GM12878 (cell line): ENCODE measurements around the gene DNAH8. TPM values are rescaled to one million over a fixed set of nuclear protein-coding genes. Genes with fewer than 3 reads are reported as not detected.

ENCODE experiments used
- ATAC-seq: fragments of 200-7000 bp; cut with Tn5 transposase; 3 replicates; pipeline ENCODE4 v1.9.1; 2020; ENCODE audit warnings: mild to moderate bottlenecking, moderate library complexity
- BruUV-seq: library from RNA; stranded (reverse); fragments of 400-500 nt; replicated peaks from 2 replicates; lab custom pipeline; 2021; lab: Mats Ljungman, UMichigan
- CTCF ChIA-PET: fragments of 300-600 bp; sonication (Branson Sonifier 250); formaldehyde crosslinking; extraction: SDS; loops from one replicate; lab custom pipeline; 2021; ENCODE audit warnings: inconsistent platforms; lab: Yijun Ruan, JAX
- POLR2A ChIA-PET: fragments of 350-600 bp; formaldehyde crosslinking; extraction: SDS; loops from one replicate; lab custom pipeline; 2021; ENCODE audit warnings: inconsistent platforms; lab: Charles Lee
- RAD21 ChIA-PET: fragments of 300-600 bp; sonication (Branson Sonifier 250); formaldehyde crosslinking; loops from one replicate; lab custom pipeline; 2023; ENCODE audit warnings: antibody characterized with exemption; ENCODE audit not compliant: unreplicated experiment; lab: Charles Lee
- SMC1A ChIA-PET: fragments of 300-600 bp; sonication (Branson Sonifier 250); formaldehyde crosslinking; loops from one replicate; lab custom pipeline; 2023; ENCODE audit not compliant: unreplicated experiment, uncharacterized antibody; lab: Charles Lee
- DNase-seq: peaks from one replicate; pipeline ENCODE4 v3.0.0-alpha.2; 2011; ENCODE audit warnings: low read depth, low spot score
- FAIRE-seq: peaks from 3 replicates; lab custom pipeline; 2011; peaks lifted over from hg19 to GRCh38; lab: Jason Lieb, UNC
- H2AFZ ChIP-seq: 2 replicates; pipeline ENCODE4 v1.6.0; 2011; ENCODE audit warnings: low read depth, low read length, control low read depth; ENCODE audit not compliant: control insufficient read depth
- H3K27ac ChIP-seq: 2 replicates; pipeline ENCODE4 v1.5.1; 2011; ENCODE audit warnings: control low read depth; ENCODE audit not compliant: control insufficient read depth, insufficient read depth
- H3K27me3 ChIP-seq, 2 experiments: replicated peaks in 1 of 2; 2 replicates each; pipeline versions ENCODE4 v1.6.0 to v1.6.1; 2011; ENCODE audit warnings: low read length in 1 of 2; ENCODE audit not compliant: control insufficient read depth in 2 of 2, insufficient read depth in 2 of 2
- H3K36me3 ChIP-seq, 2 experiments: 2 replicates each; pipeline ENCODE4 v1.5.1; 2011; ENCODE audit warnings: low read length in 1 of 2; ENCODE audit not compliant: control insufficient read depth in 2 of 2, insufficient read depth in 2 of 2
- H3K4me1 ChIP-seq: 2 replicates; pipeline ENCODE4 v1.6.1; 2011; ENCODE audit warnings: mild to moderate bottlenecking, low read length, moderate library complexity, mixed read lengths; ENCODE audit not compliant: control insufficient read depth, insufficient read depth
- H3K4me2 ChIP-seq: 2 replicates; pipeline ENCODE4 v1.6.0; 2011; ENCODE audit warnings: control low read depth; ENCODE audit not compliant: control insufficient read depth, insufficient read depth
- H3K4me3 ChIP-seq: fragments of 200-600 bp; sonication (generic); 2 replicates; pipeline ENCODE4 v1.5.1; 2016
- H3K79me2 ChIP-seq: 2 replicates; pipeline ENCODE4 v1.6.0; 2011; ENCODE audit warnings: low read length; ENCODE audit not compliant: control insufficient read depth, insufficient read depth
- H3K9ac ChIP-seq: 2 replicates; pipeline ENCODE4 v1.8.0; 2011; ENCODE audit warnings: low read length, control low read depth, mixed read lengths; ENCODE audit not compliant: control insufficient read depth, insufficient read depth
- H3K9me3 ChIP-seq: replicated peaks from 3 replicates; pipeline ENCODE4 v1.5.1; 2011; ENCODE audit warnings: mild to moderate bottlenecking, low read length; ENCODE audit not compliant: control insufficient read depth, insufficient read depth
- H4K20me1 ChIP-seq: 2 replicates; pipeline ENCODE4 v1.6.0; 2011; ENCODE audit not compliant: control insufficient read depth, insufficient read depth
- BCL11A ChIP-seq: IDR thresholded peaks from 2 replicates; pipeline ENCODE4 v1.6.1; 2011; ENCODE audit warnings: low read depth, low read length
- CBX5 ChIP-seq: sonication (generic); IDR thresholded peaks from 2 replicates; pipeline ENCODE4 v1.6.1; 2016; ENCODE audit warnings: low read depth, moderate library complexity, mild to moderate bottlenecking, inconsistent platforms
- MEF2A ChIP-seq: IDR thresholded peaks from 2 replicates; pipeline ENCODE4 v1.6.1; 2011; ENCODE audit warnings: low read depth, mild to moderate bottlenecking, low read length, moderate library complexity; ENCODE audit not compliant: insufficient read depth
- NBN ChIP-seq: fragments of 450-650 bp; IDR thresholded peaks from 2 replicates; pipeline ENCODE4 v1.6.1; 2016
- NFIC ChIP-seq: IDR thresholded peaks from 2 replicates; pipeline ENCODE4 v1.6.1; 2012; ENCODE audit warnings: low read depth, mild to moderate bottlenecking, inconsistent platforms, low read length, moderate library complexity
- NFYB ChIP-seq: IDR thresholded peaks from 2 replicates; pipeline ENCODE4 v1.6.1; 2011; ENCODE audit warnings: low read depth, mild to moderate bottlenecking, low read length, improper control_type of control experiment, moderate library complexity; ENCODE audit not compliant: insufficient read depth
- PAX8 ChIP-seq: fragments of 450-650 bp; IDR thresholded peaks from 2 replicates; pipeline ENCODE4 v1.6.1; 2017; ENCODE audit warnings: mild to moderate bottlenecking, moderate library complexity
- POLR2A ChIP-seq: IDR thresholded peaks from 2 replicates; pipeline ENCODE4 v1.6.1; 2011; ENCODE audit warnings: low read depth, mild to moderate bottlenecking, low read length
- POLR2AphosphoS5 ChIP-seq: IDR thresholded peaks from 2 replicates; pipeline ENCODE4 v1.6.1; 2011; ENCODE audit warnings: mild to moderate bottlenecking, low read length, inconsistent platforms
- RAD21 ChIP-seq: IDR thresholded peaks from 2 replicates; pipeline ENCODE4 v1.6.1; 2011; ENCODE audit warnings: mild to moderate bottlenecking, low read depth, low read length, moderate library complexity; ENCODE audit not compliant: insufficient read depth
- RB1 ChIP-seq: fragments of 450-650 bp; formaldehyde crosslinking; IDR thresholded peaks from 2 replicates; pipeline ENCODE4 v1.6.1; 2017; ENCODE audit warnings: mild to moderate bottlenecking, borderline replicate concordance
- SMAD1 ChIP-seq: fragments of 450-650 bp; IDR thresholded peaks from 2 replicates; pipeline ENCODE4 v1.6.1; 2018; ENCODE audit warnings: mild to moderate bottlenecking, low read depth; ENCODE audit not compliant: partially characterized antibody
- SREBF1 ChIP-seq: IDR thresholded peaks from 2 replicates; pipeline ENCODE4 v1.6.1; 2012; ENCODE audit warnings: mild to moderate bottlenecking, low read length
- SRF ChIP-seq, 2 experiments: IDR thresholded peaks; 2 replicates each; pipeline ENCODE4 v1.6.1; 2011; ENCODE audit warnings: low read depth in 2 of 2, low read length in 2 of 2, mild to moderate bottlenecking in 1 of 2, moderate library complexity in 1 of 2
- TCF3 ChIP-seq: IDR thresholded peaks from 2 replicates; pipeline ENCODE4 v1.6.1; 2012; ENCODE audit warnings: low read depth, mild to moderate bottlenecking, low read length, borderline replicate concordance; ENCODE audit not compliant: insufficient read depth
- WGBS: methylation state at CpG from one replicate; pipeline ENCODE4 v1.1.6; 2016; ENCODE audit warnings: low lambda C conversion rate; ENCODE audit not compliant: insufficient replicate concordance, insufficient coverage; ENCODE audit errors: missing lambda C conversion rate; 5-methylcytosine and 5-hydroxymethylcytosine counted together
- in situ Hi-C: fragments of 300-500 bp; cut with MboI; formaldehyde crosslinking; loops from 9 replicates; pipeline ENCODE4 v1.14.3; 2018; ENCODE audit warnings: mixed read lengths
- intact Hi-C: fragments of 100-400 bp; cut with micrococcal nuclease; formaldehyde crosslinking; loops from one replicate; pipeline ENCODE4 v1.14.2; 2022; ENCODE audit not compliant: unreplicated experiment
- polyA plus RNA-seq, 11 experiments: library from polyadenylated mRNA; depleted of rRNA in 4 of 11; unstranded in 6 of 11; stranded (reverse) in 5 of 11; fragments of >200 nt; fragmentation: Nextera tagmentation in 4 of 11; fragmentation: Illumina TruSeq in 1 of 11; extraction: Ambion mirVana in 4 of 11; extraction: Trizol in 1 of 11; gene quantifications; 1 replicate in 1 of 11; 2 replicates in 10 of 11; pipeline versions ENCODE4 v1.2.1 to v1.2.3, GENCODE V29; 2011 to 2016; ENCODE audit warnings: inconsistent platforms in 2 of 11, missing spikeins in 2 of 11, low read depth in 1 of 11
- total RNA-seq, 4 experiments: library from RNA; depleted of rRNA in 3 of 4; stranded (reverse); fragments of >200 nt in 3 of 4; fragmentation: Illumina TruSeq in 1 of 4; extraction: Trizol in 1 of 4; gene quantifications; 2 replicates each; pipeline versions ENCODE4 v1.2.1 to v1.2.3, GENCODE V29; 2013 to 2021
- TF ChIP-seq, protein P1 (sequence below): fragments of 450-650 bp; IDR thresholded peaks from 2 replicates; pipeline ENCODE4 v1.6.1; 2017; ENCODE audit warnings: low read depth, mild to moderate bottlenecking, moderate library complexity
- TF ChIP-seq, protein P2 (sequence below): IDR thresholded peaks from 2 replicates; pipeline ENCODE4 v1.6.1; 2012; ENCODE audit warnings: low read length, inconsistent platforms
- TF ChIP-seq, protein P3 (sequence below): fragments of 450-650 bp; IDR thresholded peaks from 2 replicates; pipeline ENCODE4 v1.6.1; 2018; ENCODE audit warnings: mild to moderate bottlenecking, low read depth, moderate library complexity; ENCODE audit not compliant: partially characterized antibody

Gene DNAH8
- total and polyA plus RNA-seq, 10 of the 15 experiments (the other 5 are each of a cell fraction or from before 2014, with no cell fraction given), result 0.02 to 0.34 (median 0.10) TPM; not detected in 3

DNA sequence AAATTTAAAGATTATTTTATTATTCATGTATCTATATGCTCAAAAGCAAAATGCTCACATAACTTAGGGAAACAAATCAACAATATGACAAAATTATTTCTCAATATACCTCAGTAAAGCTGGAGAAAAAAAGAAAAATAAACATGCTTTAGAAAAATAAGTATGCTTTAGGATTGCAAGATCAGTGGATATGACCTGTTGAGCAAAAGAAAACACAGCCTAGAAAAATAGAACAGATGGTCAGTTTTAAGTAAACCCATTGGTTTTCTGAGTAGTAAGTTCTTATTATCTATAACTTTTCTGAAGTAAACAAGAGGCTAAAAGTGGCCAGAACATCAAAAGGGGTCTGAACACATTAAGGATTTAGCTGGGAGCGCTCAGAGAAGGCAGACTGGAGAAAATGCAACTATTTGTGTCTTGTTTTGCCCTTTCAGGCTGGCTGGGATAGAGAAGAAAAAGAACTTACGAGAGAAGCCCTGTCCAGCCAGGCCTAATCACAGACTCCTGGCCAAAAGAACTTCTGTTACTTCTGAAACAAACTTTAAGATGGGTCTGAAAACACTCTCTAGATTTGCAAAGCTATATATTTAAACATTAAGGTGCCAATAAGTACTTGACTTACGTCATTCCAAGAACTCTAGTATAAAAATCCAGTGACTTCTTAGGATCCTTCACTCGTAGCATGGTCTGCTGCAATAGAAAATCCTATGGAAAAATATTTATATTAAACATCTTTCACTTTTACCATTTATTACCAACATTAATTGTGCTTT is 28.7 kb upstream of the DNAH8 start (continued):
- TF ChIP-seq CBX5, result no peak
- TF ChIP-seq TCF3, result no peak
- TF ChIP-seq NFYB, result no peak
- TF ChIP-seq RB1, result no peak
- TF ChIP-seq, protein P1, sequence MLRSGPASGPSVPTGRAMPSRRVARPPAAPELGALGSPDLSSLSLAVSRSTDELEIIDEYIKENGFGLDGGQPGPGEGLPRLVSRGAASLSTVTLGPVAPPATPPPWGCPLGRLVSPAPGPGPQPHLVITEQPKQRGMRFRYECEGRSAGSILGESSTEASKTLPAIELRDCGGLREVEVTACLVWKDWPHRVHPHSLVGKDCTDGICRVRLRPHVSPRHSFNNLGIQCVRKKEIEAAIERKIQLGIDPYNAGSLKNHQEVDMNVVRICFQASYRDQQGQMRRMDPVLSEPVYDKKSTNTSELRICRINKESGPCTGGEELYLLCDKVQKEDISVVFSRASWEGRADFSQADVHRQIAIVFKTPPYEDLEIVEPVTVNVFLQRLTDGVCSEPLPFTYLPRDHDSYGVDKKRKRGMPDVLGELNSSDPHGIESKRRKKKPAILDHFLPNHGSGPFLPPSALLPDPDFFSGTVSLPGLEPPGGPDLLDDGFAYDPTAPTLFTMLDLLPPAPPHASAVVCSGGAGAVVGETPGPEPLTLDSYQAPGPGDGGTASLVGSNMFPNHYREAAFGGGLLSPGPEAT, result no peak
- no peak for TF ChIP-seq NBN
- no peak for TF ChIP-seq BCL11A

DNA sequence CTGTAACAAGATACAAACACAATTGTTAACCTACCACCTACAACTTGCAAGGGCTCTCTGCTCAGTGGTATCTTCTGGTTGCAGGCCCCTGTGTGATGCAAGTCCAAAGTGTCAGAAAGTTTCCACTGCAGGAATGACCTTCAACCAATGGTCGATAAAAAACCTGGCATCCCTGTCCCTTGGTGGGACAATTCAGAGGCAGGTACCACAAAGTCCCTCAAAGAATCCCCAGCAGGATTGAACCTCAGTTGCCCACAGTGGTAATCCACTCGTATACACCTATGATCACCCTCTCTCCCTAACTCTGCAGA is 28.1 kb upstream of the DNAH8 start:
- intact Hi-C loops, result no loop called here
- Histone ChIP-seq H3K27ac (no peak overlapping the region), H3K27me3 (no peaks in the 10 kb centered on the region), H3K4me3 (no peak overlapping the region), H2AFZ (no peak overlapping the region), H3K9me3 (no peaks in the 10 kb centered on the region; the same call in 2 of the 3 replicates), H3K79me2 (peaks cover 27% of the 10 kb centered on the region), H3K4me1 (peaks cover 13% of the 10 kb centered on the region), H4K20me1 (no peaks in the 10 kb centered on the region), H3K36me3 (peaks cover 0 to 12% of the 10 kb centered on the region in 2 experiments; a peak in 2 of 4 replicates), H3K4me2 (no peak overlapping the region), H3K9ac (no peak overlapping the region)
- BruUV-seq, result no TSS peak
- SMC1A ChIA-PET, result interaction anchor here (0.8 to 2.0 kb wide), 2 partner anchors 14 to 23 kb away, joined by 3 to 12 read pairs; no protein-coding TSS in a partner anchor
- RAD21 ChIA-PET, result interaction anchor here (0.6 to 1.7 kb wide), 2 partner anchors 47 to 60 kb away, joined by 4 to 6 read pairs; partner anchors contain the start of gene BTBD9
- in situ Hi-C loops, result no loop called here
- FAIRE-seq (no peak), DNase-seq (no peak), ATAC-seq (0 out of 3 replicates have a peak, but pooled peaks have one; percentile 13)
- POLR2A ChIA-PET, result interaction anchor here (1.5 kb wide), 1 partner anchor 10 kb away, joined by 5 read pairs; no protein-coding TSS in a partner anchor
- WGBS, result 98% methylated on average over 2 of the region's 2 CpGs
- CTCF ChIA-PET, result interaction anchor here (1.6 kb wide), 1 partner anchor 9 kb away, joined by 4 read pairs; no protein-coding TSS in a partner anchor
- TF ChIP-seq RAD21 (no peak), POLR2AphosphoS5 (no peak), MEF2A (no peak), POLR2A (no peak), SREBF1 (no peak), SMAD1 (no peak), NFIC (no peak), PAX8 (no peak), SRF (IDR thresholded peaks at IDR 0.05; ENCODE audit: low read depth in 2 of 2, low read length in 2 of 2) (no peak)
- TF ChIP-seq, protein P2, sequence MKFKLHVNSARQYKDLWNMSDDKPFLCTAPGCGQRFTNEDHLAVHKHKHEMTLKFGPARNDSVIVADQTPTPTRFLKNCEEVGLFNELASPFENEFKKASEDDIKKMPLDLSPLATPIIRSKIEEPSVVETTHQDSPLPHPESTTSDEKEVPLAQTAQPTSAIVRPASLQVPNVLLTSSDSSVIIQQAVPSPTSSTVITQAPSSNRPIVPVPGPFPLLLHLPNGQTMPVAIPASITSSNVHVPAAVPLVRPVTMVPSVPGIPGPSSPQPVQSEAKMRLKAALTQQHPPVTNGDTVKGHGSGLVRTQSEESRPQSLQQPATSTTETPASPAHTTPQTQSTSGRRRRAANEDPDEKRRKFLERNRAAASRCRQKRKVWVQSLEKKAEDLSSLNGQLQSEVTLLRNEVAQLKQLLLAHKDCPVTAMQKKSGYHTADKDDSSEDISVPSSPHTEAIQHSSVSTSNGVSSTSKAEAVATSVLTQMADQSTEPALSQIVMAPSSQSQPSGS, result no peak
- TF ChIP-seq, protein P3, sequence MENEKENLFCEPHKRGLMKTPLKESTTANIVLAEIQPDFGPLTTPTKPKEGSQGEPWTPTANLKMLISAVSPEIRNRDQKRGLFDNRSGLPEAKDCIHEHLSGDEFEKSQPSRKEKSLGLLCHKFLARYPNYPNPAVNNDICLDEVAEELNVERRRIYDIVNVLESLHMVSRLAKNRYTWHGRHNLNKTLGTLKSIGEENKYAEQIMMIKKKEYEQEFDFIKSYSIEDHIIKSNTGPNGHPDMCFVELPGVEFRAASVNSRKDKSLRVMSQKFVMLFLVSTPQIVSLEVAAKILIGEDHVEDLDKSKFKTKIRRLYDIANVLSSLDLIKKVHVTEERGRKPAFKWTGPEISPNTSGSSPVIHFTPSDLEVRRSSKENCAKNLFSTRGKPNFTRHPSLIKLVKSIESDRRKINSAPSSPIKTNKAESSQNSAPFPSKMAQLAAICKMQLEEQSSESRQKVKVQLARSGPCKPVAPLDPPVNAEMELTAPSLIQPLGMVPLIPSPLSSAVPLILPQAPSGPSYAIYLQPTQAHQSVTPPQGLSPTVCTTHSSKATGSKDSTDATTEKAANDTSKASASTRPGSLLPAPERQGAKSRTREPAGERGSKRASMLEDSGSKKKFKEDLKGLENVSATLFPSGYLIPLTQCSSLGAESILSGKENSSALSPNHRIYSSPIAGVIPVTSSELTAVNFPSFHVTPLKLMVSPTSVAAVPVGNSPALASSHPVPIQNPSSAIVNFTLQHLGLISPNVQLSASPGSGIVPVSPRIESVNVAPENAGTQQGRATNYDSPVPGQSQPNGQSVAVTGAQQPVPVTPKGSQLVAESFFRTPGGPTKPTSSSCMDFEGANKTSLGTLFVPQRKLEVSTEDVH, result no peak
